Subcutaneous abdominal adipose tissue (tissue), 5 donors: ENCODE data around the gene KCNQ1.

Experiments used
- H3K27ac ChIP-seq: one replicate; pipeline ENCODE4 v1.7.0; 2013; ENCODE audit warnings: low read depth, mild to moderate bottlenecking, inconsistent platforms, low read length, moderate library complexity
- H3K27me3 ChIP-seq, 5 donors: one replicate each; pipeline ENCODE4 v1.7.0; 2013; ENCODE audit warnings: low read length in 5 of 5, inconsistent platforms in 1 of 5; ENCODE audit not compliant: control insufficient read depth in 5 of 5, insufficient read depth in 4 of 5
- H3K36me3 ChIP-seq, 5 donors: one replicate each; pipeline ENCODE4 v1.7.0; 2013; ENCODE audit warnings: low read length in 5 of 5; ENCODE audit not compliant: control insufficient read depth in 5 of 5, insufficient read depth in 5 of 5
- H3K4me1 ChIP-seq, 5 donors: one replicate each; pipeline ENCODE4 v1.7.0; 2013; ENCODE audit warnings: low read length in 5 of 5, mild to moderate bottlenecking in 3 of 5, moderate library complexity in 1 of 5; ENCODE audit not compliant: control insufficient read depth in 5 of 5, insufficient read depth in 5 of 5
- H3K4me3 ChIP-seq, 5 donors: one replicate each; pipeline ENCODE4 v1.7.0; 2013; ENCODE audit warnings: low read length in 5 of 5, low read depth in 1 of 5
- H3K9ac ChIP-seq, 5 donors: one replicate each; pipeline ENCODE4 v1.7.0; 2013; ENCODE audit warnings: low read length in 5 of 5, mild to moderate bottlenecking in 4 of 5, moderate library complexity in 3 of 5
- H3K9me3 ChIP-seq, 5 donors: one replicate each; pipeline ENCODE4 v1.7.0; 2013; ENCODE audit warnings: low read length in 5 of 5; ENCODE audit not compliant: control insufficient read depth in 5 of 5
- donor health status: healthy.
- donor health status: healthy.
- donor health status: healthy.
- donor health status: healthy.
- donor health status: healthy.

KCNQ1 gene

DNA sequence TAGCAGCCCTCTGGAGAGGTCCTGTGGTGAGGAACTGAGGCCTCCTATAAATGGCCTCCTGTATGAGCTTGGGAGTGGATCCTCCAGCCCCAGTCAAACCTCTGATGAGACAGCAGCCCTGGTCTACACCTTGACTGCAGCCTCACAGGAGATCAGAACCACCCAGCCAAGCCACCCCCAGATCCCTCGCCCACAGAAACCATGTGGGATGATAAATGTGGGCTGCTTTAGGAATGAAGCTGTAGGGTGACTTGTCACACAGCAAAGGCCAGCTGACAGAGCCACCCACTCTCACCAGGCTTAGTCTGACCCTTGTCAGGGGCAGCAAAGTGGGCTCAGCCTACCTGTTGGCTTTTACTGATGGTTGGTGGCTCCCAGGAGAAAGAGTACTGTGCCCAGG is 261.5 kb downstream of the KCNQ1 start:
- H3K9me3 ChIP-seq: peaks cover 0 to 8% (median 5%) of the 10 kb centered on the region in 5 donors
- H3K27ac ChIP-seq: no peak overlapping the region
- peak overlapping the region in 1 of 5 donors; percentile 7 for H3K4me3 ChIP-seq
- H3K36me3 ChIP-seq: no peaks in the 10 kb centered on the region
- H3K9ac ChIP-seq: no peak overlapping the region
- H3K4me1 ChIP-seq: peaks cover 1 to 40% (median 32%) of the 10 kb centered on the region in 5 donors
- no peaks in the 10 kb centered on the region for H3K27me3 ChIP-seq

DNA sequence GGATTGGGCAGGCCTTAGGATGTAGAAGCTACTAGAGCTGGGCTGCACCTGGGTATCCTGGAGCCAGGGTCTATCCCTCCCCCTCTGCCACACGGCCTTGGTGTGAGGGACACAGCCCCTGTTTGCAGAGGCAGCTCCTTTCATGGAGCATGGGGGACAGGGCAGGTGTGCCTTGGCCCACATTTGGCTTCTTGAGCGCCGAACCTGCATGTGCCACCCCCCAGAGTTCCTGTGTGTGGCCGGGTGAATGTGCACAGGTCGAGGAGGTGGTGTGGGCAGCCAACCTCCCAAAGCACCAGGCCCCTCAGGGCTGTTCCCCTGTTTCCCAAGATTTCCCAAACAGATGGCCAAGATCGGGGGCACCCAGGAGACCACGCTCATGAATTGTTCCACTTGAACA is 262.9 kb downstream of the KCNQ1 start:
- no peak overlapping the region for H3K9ac ChIP-seq
- H3K27me3 ChIP-seq: no peaks in the 10 kb centered on the region
- no peaks in the 10 kb centered on the region for H3K36me3 ChIP-seq
- H3K4me1 ChIP-seq: peaks cover 1 to 40% (median 32%) of the 10 kb centered on the region in 5 donors
- no peak overlapping the region for H3K27ac ChIP-seq
- H3K9me3 ChIP-seq: peaks cover 0 to 8% (median 5%) of the 10 kb centered on the region in 5 donors
- peak overlapping the region in 1 of 5 donors; percentile 19 for H3K4me3 ChIP-seq

DNA sequence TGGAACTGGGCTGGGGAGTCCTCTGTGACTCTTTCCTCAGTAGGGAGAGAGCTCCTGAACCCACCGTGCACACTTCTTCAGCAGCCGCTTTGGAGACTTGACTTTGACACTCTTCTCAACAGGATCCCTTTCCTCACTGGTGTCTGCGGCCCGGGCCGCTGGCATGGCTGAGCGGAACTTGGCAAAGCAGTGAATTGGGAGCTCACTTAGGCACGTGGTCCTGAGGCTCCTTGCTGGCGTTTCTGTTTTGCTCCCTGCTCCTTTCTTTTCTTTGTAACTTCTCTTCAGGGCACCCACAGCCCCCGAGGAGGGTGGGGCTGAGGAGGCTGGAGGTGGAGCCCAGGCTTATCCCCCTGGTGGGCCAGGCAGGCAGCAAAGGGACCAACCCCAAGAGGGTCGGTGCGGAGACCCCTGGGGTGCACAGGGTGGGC is 263.4 kb downstream of the KCNQ1 start:
- Histone ChIP-seq H3K36me3 (no peaks in the 10 kb centered on the region), H3K4me3 (peak overlapping the region in 3 of 5 donors; percentile 38 to 43 (median 42)), H3K4me1 (peaks cover 1 to 37% (median 32%) of the 10 kb centered on the region in 5 donors), H3K27ac (no peak overlapping the region), H3K9ac (peak overlapping the region in 1 of 5 donors; percentile 19), H3K27me3 (no peaks in the 10 kb centered on the region), H3K9me3 (peaks cover 0 to 8% (median 5%) of the 10 kb centered on the region in 5 donors)

DNA sequence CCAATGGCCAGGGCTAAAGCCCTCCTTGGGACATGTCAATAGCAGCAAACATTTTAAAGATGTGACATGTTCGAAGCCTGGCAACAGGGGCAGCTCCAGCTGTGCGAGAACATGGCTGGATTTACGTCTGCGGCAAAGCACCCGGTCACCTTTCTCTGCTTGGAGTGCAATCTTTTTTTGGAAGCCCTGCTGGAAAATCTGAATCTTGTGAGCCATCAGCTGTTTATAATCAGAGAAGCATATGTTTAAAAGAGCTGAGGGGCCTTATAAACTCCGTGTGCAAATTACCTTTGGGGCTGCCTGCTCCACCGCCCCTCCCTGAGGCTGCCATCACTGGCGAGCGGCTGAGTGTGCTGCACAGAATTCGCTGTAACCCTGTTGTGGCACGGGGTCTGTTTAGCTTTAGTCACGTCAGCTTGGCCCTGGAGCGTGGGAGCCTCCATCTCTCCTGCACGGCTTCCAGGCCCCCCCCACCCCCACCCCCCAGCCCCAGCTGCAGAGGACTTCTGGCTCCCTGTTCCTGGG is 264.0 kb downstream of the KCNQ1 start:
- Histone ChIP-seq H3K9ac (peak overlapping the region in 1 of 5 donors; percentile 19), H3K27ac (no peak overlapping the region), H3K4me3 (peak overlapping the region in 4 of 5 donors; percentile 22 to 43 (median 40))

DNA sequence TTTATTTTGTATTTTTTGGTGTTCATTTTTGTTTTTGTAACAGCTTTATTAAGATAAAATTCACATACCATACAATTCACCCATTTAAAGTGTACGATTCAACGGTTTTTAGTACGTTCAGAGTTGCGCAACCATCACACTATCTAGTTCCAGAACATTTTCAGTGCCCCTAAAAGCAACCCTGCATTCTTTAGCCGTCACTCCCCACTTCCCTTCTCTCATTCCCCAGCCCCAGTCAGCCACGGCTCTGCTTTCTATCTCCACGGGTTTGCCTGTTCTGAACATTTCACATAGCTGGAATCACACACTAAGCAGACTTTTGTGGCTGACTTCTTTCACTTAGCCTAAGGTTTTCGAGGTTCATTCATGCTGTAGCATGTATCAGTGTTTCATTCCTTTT is 264.6 kb downstream of the KCNQ1 start:
- H3K36me3 ChIP-seq: no peaks in the 10 kb centered on the region
- no peak overlapping the region for H3K9ac ChIP-seq
- H3K27ac ChIP-seq: no peak overlapping the region
- peaks cover 0 to 8% (median 5%) of the 10 kb centered on the region in 5 donors for H3K9me3 ChIP-seq
- no peak overlapping the region for H3K4me3 ChIP-seq
- peaks cover 1 to 31% (median 29%) of the 10 kb centered on the region in 5 donors for H3K4me1 ChIP-seq
- no peaks in the 10 kb centered on the region for H3K27me3 ChIP-seq

More for the DNA sequence above, 264.0 kb downstream of the KCNQ1 start:
- H3K4me1 ChIP-seq: peaks cover 1 to 31% (median 29%) of the 10 kb centered on the region in 5 donors
- no peaks in the 10 kb centered on the region for H3K36me3 ChIP-seq
- H3K27me3 ChIP-seq: no peaks in the 10 kb centered on the region
- peaks cover 0 to 8% (median 5%) of the 10 kb centered on the region in 5 donors for H3K9me3 ChIP-seq

DNA sequence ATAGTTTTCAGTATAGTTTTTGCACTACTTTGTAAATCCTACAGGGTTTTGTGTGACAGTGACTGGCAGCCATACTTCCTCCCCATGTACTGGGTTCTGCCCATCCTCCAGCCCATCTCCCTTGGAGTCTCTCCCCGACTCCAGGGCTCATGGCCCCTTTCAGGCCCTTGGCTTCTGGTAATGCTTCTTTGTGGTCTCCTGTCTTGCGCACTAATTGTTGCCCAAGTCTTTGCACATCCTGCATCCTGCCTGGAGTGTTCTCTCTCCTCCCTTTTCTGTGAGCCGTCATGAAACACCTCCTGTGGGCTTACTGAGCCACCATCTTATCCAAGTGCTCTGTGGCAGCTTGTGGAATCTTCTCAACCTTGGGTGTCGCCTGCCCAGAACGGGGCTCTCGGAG is 266.4 kb downstream of the KCNQ1 start:
- Histone ChIP-seq H3K36me3 (no peaks in the 10 kb centered on the region), H3K9ac (no peak overlapping the region), H3K4me1 (peaks cover 1 to 33% (median 29%) of the 10 kb centered on the region in 5 donors), H3K27ac (no peak overlapping the region), H3K27me3 (no peaks in the 10 kb centered on the region), H3K4me3 (no peak overlapping the region), H3K9me3 (peaks cover 0 to 5% (median 3%) of the 10 kb centered on the region in 5 donors)

DNA sequence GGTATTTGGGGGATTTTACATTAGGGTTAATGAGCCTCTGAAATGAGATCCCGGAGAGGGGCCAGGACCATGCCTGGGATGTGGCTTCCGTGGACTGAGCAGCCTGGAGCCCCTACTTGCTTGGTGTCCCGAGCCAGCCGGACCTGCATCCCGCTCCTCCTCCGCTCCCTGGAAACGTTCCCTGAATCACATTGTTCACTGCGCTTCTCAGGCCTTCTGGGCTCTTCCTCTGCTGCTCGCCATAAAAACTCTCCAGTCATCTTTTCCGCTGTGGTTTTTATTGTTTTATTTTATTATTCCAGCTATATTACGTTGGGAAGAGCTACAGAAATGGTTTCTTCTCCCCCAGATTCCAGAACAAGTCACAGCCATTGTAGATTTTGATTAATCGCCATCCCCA is 268.3 kb downstream of the KCNQ1 start:
- no peaks in the 10 kb centered on the region for H3K9me3 ChIP-seq
- H3K27me3 ChIP-seq: no peaks in the 10 kb centered on the region
- H3K4me1 ChIP-seq: peaks cover 0 to 22% (median 20%) of the 10 kb centered on the region in 5 donors
- H3K9ac ChIP-seq: no peak overlapping the region
- H3K27ac ChIP-seq: no peak overlapping the region
- no peak overlapping the region for H3K4me3 ChIP-seq
- no peaks in the 10 kb centered on the region for H3K36me3 ChIP-seq

DNA sequence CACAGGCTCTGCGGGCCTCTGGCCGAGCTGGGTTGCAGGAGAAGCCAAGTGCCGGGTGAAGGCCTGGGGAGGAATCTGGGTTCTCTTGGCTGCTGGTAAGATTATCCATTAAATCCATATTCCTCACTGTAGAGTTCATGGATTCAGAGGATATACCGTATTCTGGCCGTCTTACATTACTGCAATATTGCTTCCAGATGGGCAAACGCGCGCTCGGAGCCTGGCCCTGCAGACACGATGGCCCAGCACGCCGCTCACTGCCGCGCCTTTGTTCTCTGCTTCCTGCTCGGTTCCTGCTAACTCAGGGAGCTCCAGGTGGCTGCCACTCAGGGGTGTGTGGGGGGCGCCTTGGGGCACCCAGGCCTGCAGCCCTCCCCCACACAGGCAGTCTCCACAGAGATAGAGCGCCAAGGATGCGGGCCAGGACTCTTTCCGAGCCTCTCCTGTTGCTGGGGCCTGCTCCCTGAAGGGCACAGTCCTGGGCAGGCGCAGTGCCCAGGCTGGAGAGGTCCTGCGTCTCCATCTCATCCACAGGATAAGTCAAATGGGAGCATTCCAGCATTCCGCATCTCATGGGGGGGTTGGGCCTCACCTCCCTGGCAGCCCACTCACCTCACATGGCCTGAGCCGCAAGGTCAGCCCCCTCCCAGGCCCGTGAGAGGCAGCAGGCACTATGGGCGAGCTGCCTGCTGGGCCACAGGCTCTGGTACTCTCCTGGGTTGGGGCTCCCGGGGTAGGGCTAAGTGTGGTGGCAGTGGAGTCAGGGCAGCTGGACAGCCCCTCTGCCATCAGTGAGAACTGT is 269.1 kb downstream of the KCNQ1 start:
- Histone ChIP-seq H3K36me3 (no peaks in the 10 kb centered on the region), H3K27me3 (no peaks in the 10 kb centered on the region), H3K9me3 (no peaks in the 10 kb centered on the region), H3K9ac (no peak overlapping the region), H3K27ac (no peak overlapping the region), H3K4me1 (peaks cover 0 to 15% (median 13%) of the 10 kb centered on the region in 5 donors), H3K4me3 (no peak overlapping the region)

DNA sequence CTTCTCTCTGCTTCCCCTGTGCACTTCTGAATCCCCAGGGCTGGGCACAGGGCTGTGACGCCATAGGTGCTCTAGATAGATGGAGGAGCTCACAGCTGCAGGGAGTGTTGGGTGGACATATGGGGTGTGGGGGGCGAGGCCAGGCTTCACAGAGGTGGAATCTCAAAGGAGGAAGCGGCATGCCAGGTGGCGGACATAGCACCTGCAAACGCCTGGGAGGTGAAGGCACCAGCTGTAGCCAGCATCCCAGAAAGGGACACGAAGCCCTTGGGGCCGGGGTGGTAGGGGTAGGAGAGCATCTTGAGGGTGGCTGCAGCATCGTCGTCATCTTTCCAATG is 269.6 kb downstream of the KCNQ1 start:
- no peaks in the 10 kb centered on the region for H3K36me3 ChIP-seq
- no peak overlapping the region for H3K27ac ChIP-seq
- H3K9ac ChIP-seq: no peak overlapping the region

DNA sequence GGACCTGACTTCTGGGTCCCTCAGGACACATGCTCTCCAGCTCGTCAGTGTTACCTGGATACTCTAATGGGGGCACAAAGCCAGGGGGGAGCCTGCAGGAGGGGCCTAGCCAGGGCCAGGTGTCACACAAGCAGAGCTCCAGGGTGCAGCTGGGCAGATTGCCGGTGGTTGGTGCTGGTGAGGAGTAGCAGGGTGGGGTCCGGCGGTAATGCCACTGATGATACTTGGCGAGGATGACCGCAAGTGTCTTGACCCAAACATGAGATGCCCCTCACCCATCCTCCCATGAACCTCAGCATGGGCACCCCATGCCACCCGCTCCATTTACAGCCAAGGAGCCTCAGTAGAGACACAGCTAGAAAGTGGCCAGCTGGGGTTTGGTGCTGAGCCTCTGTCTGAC is 270.1 kb downstream of the KCNQ1 start:
- H3K9me3 ChIP-seq: no peaks in the 10 kb centered on the region
- H3K4me1 ChIP-seq: peaks cover 0 to 7% (median 5%) of the 10 kb centered on the region in 5 donors
- no peak overlapping the region for H3K9ac ChIP-seq
- H3K4me3 ChIP-seq: no peak overlapping the region
- H3K27ac ChIP-seq: no peak overlapping the region
- no peaks in the 10 kb centered on the region for H3K36me3 ChIP-seq
- H3K27me3 ChIP-seq: no peaks in the 10 kb centered on the region

More for the DNA sequence above, 269.6 kb downstream of the KCNQ1 start:
- no peak overlapping the region for H3K4me3 ChIP-seq
- H3K4me1 ChIP-seq: peaks cover 0 to 10% (median 8%) of the 10 kb centered on the region in 5 donors
- no peaks in the 10 kb centered on the region for H3K27me3 ChIP-seq
- no peaks in the 10 kb centered on the region for H3K9me3 ChIP-seq
